ENCODE results near the gene SIX2. TPM values are rescaled to one million over a fixed set of nuclear protein-coding genes. Genes with fewer than 3 reads are reported as not detected.

SIX2 gene
- total and polyA plus RNA-seq, 2 of the 8 experiments (the other 6 are each of a cell fraction or from before 2014, with no cell fraction given) = 0.47 to 1.0 TPM

DNA sequence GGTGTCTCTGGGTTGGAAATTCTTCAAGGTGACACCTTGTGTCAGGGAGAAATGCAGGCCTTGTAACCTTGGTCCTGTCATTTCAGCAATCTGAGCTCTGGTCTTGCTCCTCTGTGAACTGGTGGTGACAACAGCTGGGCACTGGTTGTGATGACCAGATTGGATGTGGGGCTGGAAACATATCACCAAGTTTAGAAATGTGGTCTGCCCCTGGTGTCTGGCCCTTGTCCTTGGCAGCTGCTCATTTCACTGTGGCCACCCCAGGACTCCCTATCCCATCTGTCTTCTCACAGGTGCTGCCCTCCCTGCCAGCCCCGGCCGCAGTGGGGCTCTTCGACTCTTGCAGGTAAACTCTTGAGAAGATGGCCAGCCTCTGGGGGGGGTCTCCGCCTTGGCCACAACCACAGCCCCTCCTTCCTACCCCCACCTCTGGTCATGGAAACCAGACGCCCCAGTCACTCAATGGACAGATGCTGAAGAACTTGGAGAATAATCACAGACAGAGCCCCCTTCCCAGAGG, 47.0 kb downstream of the SIX2 start (continued):
- TF ChIP-seq MAFK (IDR thresholded peaks at IDR 0.05; ENCODE audit: low read depth, low read length) = no peak
- TF ChIP-seq SAP30 (IDR thresholded peaks at IDR 0.05; ENCODE audit: insufficient read depth, insufficient replicate concordance, low read length) = no peak
- TF ChIP-seq RNF2 (IDR thresholded peaks at IDR 0.05; ENCODE audit: borderline replicate concordance, low read depth, low read length, missing control alignments, poor library complexity, severe bottlenecking) = no peak
